GM18517 (cell line): Measurements from ENCODE around the gene MT2A.
A peak's percentile ranks its signal among the peaks of the same experiment; 100 is the strongest.
"Not testable (repeated sequence)": the region's sequence is repeated elsewhere in the genome, so short reads cannot be mapped to it uniquely, and the experiment has no call there.

ENCODE experiments used
- ATAC-seq: cut with Tn5 transposase; IDR thresholded peaks from one replicate; pipeline ENCODE4 v1.9.1; 2021; ENCODE audit warnings: mild to moderate bottlenecking, moderate library complexity; ENCODE audit not compliant: unreplicated experiment

The MT2A gene

GRCh38 chr16:56618138-56618537, 9.8 kb downstream of the MT2A start:
- ATAC-seq, result no peak

- no peak for ATAC-seq
These were observed 12.0 kb downstream of the MT2A start for GRCh38 chr16:56620339-56620897.

DNA sequence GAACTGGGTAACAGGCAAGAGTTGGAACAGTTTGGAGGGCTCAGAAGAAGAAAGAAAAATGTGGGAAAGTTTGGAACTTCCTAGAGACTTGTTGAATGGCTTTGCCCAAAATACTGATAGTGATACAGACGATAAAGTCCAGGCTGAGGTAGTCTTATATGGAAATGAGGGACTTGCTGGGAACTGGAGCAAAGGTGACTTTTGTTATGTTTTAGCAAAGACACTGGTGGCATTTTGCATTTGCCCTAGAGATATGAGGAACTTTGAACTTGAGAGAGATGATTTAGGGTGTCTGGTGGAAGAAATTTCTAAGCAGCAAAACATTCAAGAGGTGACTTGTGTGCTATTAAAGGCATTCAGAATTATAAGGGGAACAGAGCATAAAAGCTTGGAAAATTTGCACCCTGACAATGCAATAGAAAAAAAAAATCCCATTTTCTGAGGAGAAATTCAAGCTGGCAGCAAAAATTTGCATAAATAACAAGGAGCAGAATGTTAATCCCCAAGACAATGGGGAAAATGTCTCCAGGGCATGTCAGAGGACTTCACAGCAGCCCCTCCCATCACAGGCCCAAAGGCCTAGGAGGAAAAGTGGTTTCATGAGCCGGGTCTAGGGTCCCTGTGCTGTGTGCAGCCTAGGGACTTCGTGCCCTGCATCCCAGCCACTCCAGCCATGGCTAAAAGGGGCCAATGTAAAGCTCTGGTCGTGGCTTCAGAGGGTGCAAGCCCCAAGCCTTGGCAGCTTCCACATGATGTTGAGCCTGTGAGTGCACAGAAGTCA, 13.5 kb downstream of the MT2A start:
- ATAC-seq, result not testable (repeated sequence)

DNA sequence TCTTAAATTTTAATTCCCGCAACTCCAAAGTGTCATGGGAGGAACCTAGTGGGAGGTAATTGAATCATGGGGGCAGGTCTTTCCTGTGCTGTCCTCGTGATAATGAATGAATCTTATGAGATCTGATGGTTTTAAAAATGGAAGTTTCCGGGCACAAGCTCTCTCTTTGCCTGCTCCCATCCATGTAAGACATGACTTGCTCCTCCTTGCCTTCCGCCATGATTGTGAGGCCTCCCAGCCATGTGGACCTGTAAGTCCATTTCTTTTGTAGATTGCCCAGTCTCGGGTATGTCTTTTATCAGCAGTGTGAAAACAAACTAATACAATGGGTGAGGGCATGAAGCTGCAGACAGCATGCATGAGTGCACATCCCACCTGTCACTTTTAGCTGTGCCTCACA, 14.8 kb downstream of the MT2A start:
- ATAC-seq, result not testable (repeated sequence)

DNA sequence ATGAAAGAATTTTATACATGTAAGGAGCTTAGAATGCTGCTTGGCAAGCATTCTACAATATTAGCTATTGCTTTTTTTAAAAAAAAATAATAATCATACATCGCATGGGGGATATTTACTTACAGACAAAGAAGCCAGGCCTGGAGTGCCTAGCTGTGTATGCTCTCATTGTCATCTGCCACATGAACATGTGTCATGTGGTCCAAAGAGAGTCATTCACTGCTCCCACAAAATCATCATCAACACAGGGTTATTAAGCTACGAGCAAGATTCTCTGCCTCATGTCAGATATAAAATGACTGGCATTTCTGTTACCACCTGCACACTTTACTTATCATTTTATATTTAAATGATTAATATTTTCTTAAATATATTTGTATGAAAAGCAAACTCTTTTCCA, 15.3 kb downstream of the MT2A start:
- no peak for ATAC-seq

DNA sequence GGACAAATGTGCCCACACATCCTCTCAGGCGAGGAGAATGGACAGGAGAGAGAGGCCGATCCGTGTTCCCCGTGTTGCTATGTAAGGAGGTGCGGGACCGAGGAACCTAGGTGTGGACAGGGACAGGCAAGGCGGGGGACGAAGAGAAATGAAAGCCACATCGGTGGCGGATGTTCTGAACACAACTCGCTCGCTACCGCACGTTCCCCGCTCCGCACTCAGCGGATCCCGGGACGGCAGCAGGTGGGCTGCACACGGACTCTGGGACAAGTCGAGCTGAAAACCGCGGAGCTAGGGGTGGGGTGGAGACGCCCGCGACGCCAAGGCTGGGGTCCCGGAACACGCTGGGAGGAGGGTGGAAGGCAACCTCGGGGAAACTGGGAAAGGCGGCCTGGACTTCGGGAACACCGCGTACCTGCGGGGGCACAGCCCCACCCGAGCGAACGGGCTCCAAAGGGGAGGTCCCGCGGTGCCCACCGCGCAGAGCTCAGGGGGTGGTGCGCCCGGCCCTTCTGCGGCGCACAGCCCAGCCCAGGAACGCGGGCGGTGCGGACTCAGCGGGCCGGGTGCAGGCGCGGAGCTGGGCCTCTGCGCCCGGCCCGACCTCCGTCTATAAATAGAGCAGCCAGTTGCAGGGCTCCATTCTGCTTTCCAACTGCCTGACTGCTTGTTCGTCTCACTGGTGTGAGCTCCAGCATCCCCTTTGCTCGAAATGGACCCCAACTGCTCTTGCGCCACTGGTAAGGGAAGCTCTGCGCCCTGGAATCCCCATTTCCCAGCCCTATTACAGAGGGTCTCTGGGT, 17.0 kb downstream of the MT2A start, which contains the start of gene MT1E:
Gene MT1E (plus strand): TSS at position 642 of the 803 bp plus-strand sequence. CDS start 71 bp downstream, at position 713.
- ATAC-seq, result no peak

GRCh38 chr16:56625943-56626654, 17.7 kb downstream of the MT2A start:
- no peak for ATAC-seq

- ATAC-seq, result no peak
These were observed 18.3 kb downstream of the MT2A start for GRCh38 chr16:56626685-56627084.

DNA sequence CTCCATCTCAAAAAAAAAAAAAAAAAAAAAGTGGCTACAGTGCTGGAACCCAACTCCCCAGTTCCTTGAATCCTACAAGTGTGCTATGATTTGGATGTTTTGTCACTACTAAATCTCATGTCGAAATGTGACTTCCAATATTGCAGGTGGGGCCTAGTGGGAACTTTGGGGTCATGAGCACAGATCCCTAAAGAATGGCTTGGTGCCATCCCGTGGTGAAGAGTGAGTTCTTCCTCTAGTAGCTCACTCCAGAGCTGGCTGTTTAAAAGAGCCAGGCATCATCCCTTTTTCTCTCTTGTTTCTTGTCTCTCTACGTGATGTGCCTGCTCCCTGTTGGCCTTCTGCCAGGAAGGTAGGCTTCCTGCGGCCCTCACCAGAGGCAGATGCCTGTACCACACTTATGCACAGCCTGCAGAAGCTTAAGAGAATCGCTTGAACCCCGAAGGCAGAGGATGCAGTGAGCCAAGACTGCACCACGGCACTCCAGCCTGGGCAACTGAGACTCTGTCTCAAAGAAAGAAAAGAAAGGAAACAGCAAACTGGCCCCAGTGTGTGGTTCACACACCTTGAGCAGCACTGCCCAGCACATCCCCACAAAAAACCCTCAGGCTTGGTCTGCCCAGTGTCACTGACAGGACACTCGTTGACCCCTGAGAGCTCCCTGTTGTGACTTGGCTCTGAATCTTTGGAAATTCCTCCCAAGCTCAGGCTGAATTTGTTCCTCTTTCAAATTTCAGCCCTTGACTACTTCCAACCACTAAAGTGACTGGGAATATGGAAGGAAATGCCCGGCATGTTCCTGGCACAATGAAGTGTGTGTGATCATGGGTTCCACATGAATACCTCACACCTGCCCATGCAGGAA, 20.3 kb downstream of the MT2A start:
- ATAC-seq, result no peak

DNA sequence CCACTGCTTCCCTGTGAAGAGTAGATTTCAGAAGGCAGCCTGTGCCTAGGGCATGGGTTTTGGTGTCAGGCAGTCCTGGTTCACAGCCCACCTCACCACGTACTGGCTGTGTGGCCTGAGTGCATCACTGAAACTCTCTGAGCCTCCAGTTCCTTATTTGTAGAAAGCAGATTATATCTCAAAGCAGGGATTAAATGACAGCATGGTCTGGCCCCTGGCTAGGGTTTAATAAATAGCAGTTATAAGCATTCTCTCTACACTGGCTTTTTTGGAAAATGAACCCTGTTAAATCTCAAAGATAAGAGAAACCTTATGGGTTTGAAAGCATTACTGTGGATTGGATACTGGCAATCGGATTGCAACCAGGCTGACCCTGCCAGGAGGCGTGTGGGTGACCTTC, 21.1 kb downstream of the MT2A start:
- peak; percentile 15 for ATAC-seq

DNA sequence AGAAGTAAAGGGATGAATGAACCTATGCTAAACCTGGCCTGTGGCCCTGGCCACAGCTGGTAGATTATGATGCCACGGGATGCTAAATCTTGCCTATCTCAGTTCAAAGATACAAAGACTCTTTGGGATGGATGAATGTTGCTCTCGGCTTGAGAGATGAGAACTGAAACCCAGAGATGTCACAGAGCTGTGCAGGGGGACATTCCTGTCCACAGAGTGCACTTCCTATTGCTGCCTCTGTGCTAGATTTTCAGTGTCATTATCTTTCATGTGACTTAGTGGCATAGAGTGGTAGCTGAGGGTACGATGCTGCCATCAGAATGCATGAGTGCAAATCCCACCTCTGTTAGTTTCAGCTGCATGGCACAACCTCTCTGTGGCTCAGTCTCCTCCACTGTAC, 21.8 kb downstream of the MT2A start:
- ATAC-seq, result peak; percentile 70

DNA sequence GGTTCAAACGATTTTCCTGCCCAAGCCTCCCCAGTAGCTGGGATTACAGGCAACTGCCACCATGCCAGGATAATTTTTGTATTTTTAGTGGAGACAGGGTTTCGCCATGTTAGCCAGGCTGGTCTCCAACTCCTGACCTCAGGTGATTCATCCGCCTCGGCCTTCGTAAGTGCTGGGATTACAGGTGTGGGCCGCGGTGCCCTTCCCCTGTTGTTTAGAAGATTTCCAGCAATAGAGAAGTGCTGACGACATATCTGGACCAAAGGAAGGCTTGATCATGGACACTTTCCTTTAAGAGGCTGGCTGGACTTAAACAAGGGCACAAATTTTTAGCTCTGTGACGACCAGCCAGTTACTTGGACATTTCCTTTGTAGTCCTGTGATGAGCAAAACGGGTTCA, 22.8 kb downstream of the MT2A start:
- ATAC-seq, result no peak

DNA sequence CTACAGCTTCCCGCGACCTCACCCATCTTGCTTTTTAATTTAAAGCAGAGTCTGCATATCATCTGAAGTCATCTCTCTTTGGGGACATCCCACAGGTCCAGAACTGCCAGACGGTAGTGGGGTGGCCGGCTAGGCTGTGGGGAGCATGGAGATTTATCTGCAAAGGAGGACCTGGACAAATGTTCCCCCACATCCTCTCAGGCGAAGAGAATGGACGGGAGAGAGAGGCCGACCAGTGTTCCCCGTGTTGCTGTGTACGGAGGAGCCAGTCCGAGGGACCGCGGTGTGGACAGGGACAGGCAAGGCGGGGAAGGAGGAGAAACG, 23.4 kb downstream of the MT2A start:
- no peak for ATAC-seq

- ATAC-seq, result no peak
These were observed 23.9 kb downstream of the MT2A start, which contains the start of gene MT1M for GRCh38 chr16:56632156-56632847. MT1M (plus strand) TSS chr16:56632659; CDS start chr16:56632732, 73 bp downstream.

- ATAC-seq, result no peak
These were observed 24.5 kb downstream of the MT2A start for GRCh38 chr16:56632848-56633365.

DNA sequence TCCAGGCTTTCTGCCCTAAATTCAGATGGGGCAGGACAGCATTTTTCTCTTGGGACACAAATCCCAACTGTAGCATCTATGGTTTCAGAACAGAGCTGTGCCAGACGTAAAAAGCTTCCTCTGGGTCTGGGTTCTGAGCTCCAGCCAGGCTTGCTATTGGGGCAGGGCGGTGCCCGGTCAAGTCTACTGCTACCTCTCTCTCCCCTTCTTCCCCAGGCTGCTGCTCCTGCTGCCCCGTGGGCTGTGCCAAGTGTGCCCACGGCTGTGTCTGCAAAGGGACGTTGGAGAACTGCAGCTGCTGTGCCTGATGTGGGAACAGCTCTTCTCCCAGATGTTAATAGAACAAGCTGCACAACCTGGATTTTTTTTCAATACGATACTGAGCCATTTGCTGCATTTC, 25.2 kb downstream of the MT2A start:
- no peak for ATAC-seq

GRCh38 chr16:56634715-56635440, 26.5 kb downstream of the MT2A start:
- no peak for ATAC-seq

DNA sequence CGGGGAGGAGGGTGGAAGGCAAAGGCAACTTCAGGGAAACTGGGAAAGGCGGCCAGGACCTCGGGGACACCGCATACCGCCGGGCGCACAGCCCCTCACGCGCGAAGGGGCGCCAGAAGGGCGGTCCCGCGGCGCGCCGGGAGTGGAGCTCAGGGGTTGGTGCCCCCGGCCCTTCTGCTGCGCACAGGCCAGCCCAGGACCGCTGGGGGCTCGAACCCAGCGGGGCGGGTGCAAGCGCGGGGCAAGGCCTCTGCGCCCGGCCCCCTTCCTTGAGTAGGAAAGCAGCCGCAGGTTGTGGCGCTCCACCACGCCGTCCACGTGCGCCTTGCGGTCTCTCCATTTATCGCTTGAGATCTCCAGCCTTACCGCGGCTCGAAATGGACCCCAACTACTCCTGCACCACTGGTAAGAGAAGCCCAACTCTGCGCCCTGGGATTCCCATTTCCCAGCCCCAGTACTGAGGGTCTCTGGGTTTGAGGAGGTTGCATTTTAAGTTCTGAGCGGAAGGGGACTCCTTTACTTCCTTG, 27.1 kb downstream of the MT2A start:
- ATAC-seq, result no peak
